ENCODE data around the gene C5orf34. TPM values are rescaled to one million over a fixed set of nuclear protein-coding genes. Genes with fewer than 3 reads are reported as not detected.
A peak's percentile ranks its signal among the peaks of the same experiment; 100 is the strongest.
"Not testable (repeated sequence)": the region's sequence is repeated elsewhere in the genome, so short reads cannot be mapped to it uniquely, and the experiment has no call there.

Gene C5orf34
- total and polyA plus RNA-seq, 2 donors from 2014 or later, result 0.71 to 2.3 TPM

DNA sequence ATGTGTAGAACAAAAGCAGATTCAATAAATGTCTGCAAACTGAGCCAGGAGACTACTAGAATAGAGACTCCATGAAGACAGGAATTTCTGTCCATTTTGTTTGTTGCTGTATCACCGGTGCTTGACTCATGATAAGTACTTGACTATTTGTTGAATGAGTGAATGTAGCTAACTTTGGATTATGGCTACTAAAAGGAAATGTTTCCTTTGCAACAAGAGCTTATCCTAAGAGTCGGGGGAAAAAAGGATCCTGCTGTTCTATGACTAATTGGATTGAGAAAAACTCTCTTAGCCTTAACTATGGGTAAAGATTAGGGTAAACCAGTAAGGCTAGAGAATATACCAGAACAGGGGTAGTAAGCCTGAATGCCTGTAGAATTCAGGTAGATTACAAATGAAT lies 38.4 kb upstream of the C5orf34 start:
- no peak overlapping the region for H3K27ac ChIP-seq (ENCODE audit: low read depth in 2 of 2, low read length in 2 of 2)
- H3K4me1 ChIP-seq (ENCODE audit: control insufficient read depth in 2 of 3, insufficient read depth in 2 of 3, low read depth in 1 of 3, low read length in 3 of 3), result peaks cover 0 to 22% (median 6%) of the 10 kb centered on the region in 3 donors
- peak overlapping the region in 1 of 3 donors; percentile 10 for H3K9ac ChIP-seq (ENCODE audit: low read length in 3 of 3)
- H3K27me3 ChIP-seq (ENCODE audit: control insufficient read depth, insufficient read depth, low read length), result no peaks in the 10 kb centered on the region
- TF ChIP-seq, protein P1, sequence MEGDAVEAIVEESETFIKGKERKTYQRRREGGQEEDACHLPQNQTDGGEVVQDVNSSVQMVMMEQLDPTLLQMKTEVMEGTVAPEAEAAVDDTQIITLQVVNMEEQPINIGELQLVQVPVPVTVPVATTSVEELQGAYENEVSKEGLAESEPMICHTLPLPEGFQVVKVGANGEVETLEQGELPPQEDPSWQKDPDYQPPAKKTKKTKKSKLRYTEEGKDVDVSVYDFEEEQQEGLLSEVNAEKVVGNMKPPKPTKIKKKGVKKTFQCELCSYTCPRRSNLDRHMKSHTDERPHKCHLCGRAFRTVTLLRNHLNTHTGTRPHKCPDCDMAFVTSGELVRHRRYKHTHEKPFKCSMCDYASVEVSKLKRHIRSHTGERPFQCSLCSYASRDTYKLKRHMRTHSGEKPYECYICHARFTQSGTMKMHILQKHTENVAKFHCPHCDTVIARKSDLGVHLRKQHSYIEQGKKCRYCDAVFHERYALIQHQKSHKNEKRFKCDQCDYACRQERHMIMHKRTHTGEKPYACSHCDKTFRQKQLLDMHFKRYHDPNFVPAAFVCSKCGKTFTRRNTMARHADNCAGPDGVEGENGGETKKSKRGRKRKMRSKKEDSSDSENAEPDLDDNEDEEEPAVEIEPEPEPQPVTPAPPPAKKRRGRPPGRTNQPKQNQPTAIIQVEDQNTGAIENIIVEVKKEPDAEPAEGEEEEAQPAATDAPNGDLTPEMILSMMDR (IDR thresholded peaks at IDR 0.05; ENCODE audit: borderline replicate concordance, extremely low read depth, insufficient read depth), result no peak
- no peak for DNase-seq
- H3K36me3 ChIP-seq (ENCODE audit: control insufficient read depth in 2 of 3, insufficient read depth in 3 of 3, low read length in 3 of 3), result peaks cover 0 to 10% (median 10%) of the 10 kb centered on the region in 3 donors
- H3K9me3 ChIP-seq (ENCODE audit: control insufficient read depth in 2 of 3, insufficient read depth in 1 of 3, low read length in 3 of 3), result no peaks in the 10 kb centered on the region
- H3K4me3 ChIP-seq (ENCODE audit: low read length in 3 of 3), result no peak overlapping the region
- intact Hi-C loops (cut with DNase I), result no loop called here
- FAIRE-seq, result no peak

DNA sequence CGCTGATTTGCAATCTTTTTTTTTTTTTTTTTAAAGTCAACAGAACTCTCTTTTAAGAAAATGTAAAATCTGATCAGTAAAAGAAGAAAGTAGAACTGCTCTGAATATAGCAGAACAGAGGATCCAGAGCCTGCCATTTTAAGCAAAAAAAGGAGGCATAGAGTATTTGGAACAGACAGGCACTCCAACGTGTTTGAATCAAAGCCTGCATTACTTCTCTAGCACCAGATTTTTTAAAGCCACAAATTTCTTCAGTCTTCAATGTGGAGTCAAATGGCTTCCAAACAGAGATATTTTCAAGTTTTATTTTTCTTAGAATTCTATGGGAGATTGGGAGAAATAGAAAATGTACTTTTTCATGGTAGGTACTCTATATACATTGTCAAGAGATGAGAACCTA lies 36.8 kb upstream of the C5orf34 start:
- H3K27me3 ChIP-seq (ENCODE audit: control insufficient read depth, insufficient read depth, low read length), result no peaks in the 10 kb centered on the region
- DNase-seq (no peak), FAIRE-seq (no peak)
- no peak overlapping the region for H3K27ac ChIP-seq (ENCODE audit: low read depth in 2 of 2, low read length in 2 of 2)
- no peaks in the 10 kb centered on the region for H3K9me3 ChIP-seq (ENCODE audit: control insufficient read depth in 2 of 3, insufficient read depth in 1 of 3, low read length in 3 of 3)
- H3K4me3 ChIP-seq (ENCODE audit: low read length in 3 of 3), result no peak overlapping the region
- H3K9ac ChIP-seq (ENCODE audit: low read length in 3 of 3), result no peak overlapping the region
- TF ChIP-seq, protein P1 (IDR thresholded peaks at IDR 0.05; ENCODE audit: borderline replicate concordance, extremely low read depth, insufficient read depth), result no peak
- intact Hi-C loops (cut with DNase I), result no loop called here
- H3K4me1 ChIP-seq (ENCODE audit: control insufficient read depth in 2 of 3, insufficient read depth in 2 of 3, low read depth in 1 of 3, low read length in 3 of 3), result peaks cover 0 to 19% (median 6%) of the 10 kb centered on the region in 3 donors
- H3K36me3 ChIP-seq (ENCODE audit: control insufficient read depth in 2 of 3, insufficient read depth in 3 of 3, low read length in 3 of 3), result peaks cover 3 to 17% (median 15%) of the 10 kb centered on the region in 3 donors

DNA sequence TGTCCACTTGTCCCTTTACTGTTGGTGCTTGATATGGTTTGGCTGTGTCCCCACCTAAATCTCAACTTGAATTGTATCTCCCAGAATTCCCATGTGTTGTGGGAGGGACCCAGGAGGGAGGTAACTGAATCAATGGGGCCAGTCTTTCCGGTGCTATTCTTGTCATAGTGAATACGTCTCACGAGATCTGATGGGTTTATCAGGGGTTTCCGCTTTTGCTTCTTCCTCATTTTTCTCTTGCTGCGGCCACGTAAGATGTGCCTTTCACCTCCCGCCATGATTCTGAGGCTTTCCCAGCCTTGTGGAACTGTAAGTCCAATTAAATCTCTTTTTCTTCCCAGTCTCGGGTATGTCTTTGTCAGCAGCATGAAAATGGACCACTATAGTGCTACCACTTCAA lies 34.3 kb upstream of the C5orf34 start:
- FAIRE-seq; H3K4me3 ChIP-seq (ENCODE audit: low read length in 3 of 3); DNase-seq; H3K27me3 ChIP-seq (ENCODE audit: control insufficient read depth, insufficient read depth, low read length); H3K9ac ChIP-seq (ENCODE audit: low read length in 3 of 3); H3K9me3 ChIP-seq (ENCODE audit: control insufficient read depth in 2 of 3, insufficient read depth in 1 of 3, low read length in 3 of 3); H3K27ac ChIP-seq (ENCODE audit: low read depth in 2 of 2, low read length in 2 of 2); H3K4me1 ChIP-seq (ENCODE audit: control insufficient read depth in 2 of 3, insufficient read depth in 2 of 3, low read depth in 1 of 3, low read length in 3 of 3); intact Hi-C loops (cut with DNase I): not testable (repeated sequence)
- H3K36me3 ChIP-seq (ENCODE audit: control insufficient read depth in 2 of 3, insufficient read depth in 3 of 3, low read length in 3 of 3), result peaks cover 17 to 29% (median 18%) of the 10 kb centered on the region in 3 donors

DNA sequence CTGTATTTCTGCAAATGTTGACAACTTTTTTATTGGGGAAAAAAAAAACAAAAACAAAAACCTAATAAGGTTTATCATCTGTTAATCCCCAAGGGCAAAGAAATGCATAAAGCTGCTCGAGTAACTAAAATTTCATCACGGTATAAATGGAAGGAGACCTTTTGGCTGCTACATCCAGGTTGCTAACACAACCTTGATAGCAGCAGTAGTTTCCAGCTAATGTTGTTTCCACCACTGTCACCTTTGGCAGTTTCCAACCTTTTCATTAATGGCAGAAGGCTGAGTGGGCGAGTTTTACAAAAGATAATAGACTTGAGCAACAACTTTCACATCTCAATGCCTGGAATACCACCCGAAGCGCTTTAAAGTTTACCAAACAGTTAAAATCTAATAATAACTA lies 33.4 kb upstream of the C5orf34 start:
- intact Hi-C loops (cut with DNase I), result no loop called here
- Histone ChIP-seq H3K9me3 (ENCODE audit: control insufficient read depth in 2 of 3, insufficient read depth in 1 of 3, low read length in 3 of 3) (no peaks in the 10 kb centered on the region), H3K4me3 (ENCODE audit: low read length in 3 of 3) (no peak overlapping the region), H3K4me1 (ENCODE audit: control insufficient read depth in 2 of 3, insufficient read depth in 2 of 3, low read depth in 1 of 3, low read length in 3 of 3) (no peaks in the 10 kb centered on the region), H3K36me3 (ENCODE audit: control insufficient read depth in 2 of 3, insufficient read depth in 3 of 3, low read length in 3 of 3) (peaks cover 18 to 29% (median 18%) of the 10 kb centered on the region in 3 donors), H3K27ac (ENCODE audit: low read depth in 2 of 2, low read length in 2 of 2) (no peak overlapping the region), H3K27me3 (ENCODE audit: control insufficient read depth, insufficient read depth, low read length) (no peaks in the 10 kb centered on the region), H3K9ac (ENCODE audit: low read length in 3 of 3) (no peak overlapping the region)
- DNase-seq (no peak), FAIRE-seq (no peak)
- TF ChIP-seq, protein P1 (IDR thresholded peaks at IDR 0.05; ENCODE audit: borderline replicate concordance, extremely low read depth, insufficient read depth), result no peak
